ENCODE results near the gene ZMAT5.

ZMAT5 gene

GRCh38 chr22:29715240-29715639 lies 51.6 kb downstream of the ZMAT5 start:
- DNase-seq (ENCODE audit: extremely low read depth, low read depth) = no peak
- TF ChIP-seq CTCF (IDR thresholded peaks at IDR 0.05; ENCODE audit: low read depth, low read length) = no peak

GRCh38 chr22:29713156-29713727 lies 53.6 kb downstream of the ZMAT5 start:
- DNase-seq (ENCODE audit: extremely low read depth, low read depth) = no peak
- no peak for TF ChIP-seq CTCF (IDR thresholded peaks at IDR 0.05; ENCODE audit: low read depth, low read length)

- no peak for DNase-seq (ENCODE audit: extremely low read depth, low read depth)
- no peak for TF ChIP-seq CTCF (IDR thresholded peaks at IDR 0.05; ENCODE audit: low read depth, low read length)
Observed at GRCh38 chr22:29712119-29712518, 54.7 kb downstream of the ZMAT5 start.

- DNase-seq (ENCODE audit: extremely low read depth, low read depth) = no peak
- TF ChIP-seq CTCF (IDR thresholded peaks at IDR 0.05; ENCODE audit: low read depth, low read length) = no peak
Observed at GRCh38 chr22:29710922-29711593, 55.7 kb downstream of the ZMAT5 start.

- TF ChIP-seq CTCF (IDR thresholded peaks at IDR 0.05; ENCODE audit: low read depth, low read length) = no peak
- DNase-seq (ENCODE audit: extremely low read depth, low read depth) = no peak
Observed at GRCh38 chr22:29710193-29710592, 56.6 kb downstream of the ZMAT5 start.

GRCh38 chr22:29707471-29707870 lies 59.3 kb downstream of the ZMAT5 start:
- no peak for TF ChIP-seq CTCF (IDR thresholded peaks at IDR 0.05; ENCODE audit: low read depth, low read length)
- DNase-seq (ENCODE audit: extremely low read depth, low read depth) = no peak

GRCh38 chr22:29707010-29707409 lies 59.8 kb downstream of the ZMAT5 start:
- no peak for TF ChIP-seq CTCF (IDR thresholded peaks at IDR 0.05; ENCODE audit: low read depth, low read length)
- DNase-seq (ENCODE audit: extremely low read depth, low read depth) = no peak

All from AG09319 (cell line).